GM04503 (cell line): ENCODE data around the gene FNTB.

Experiments
- DNase-seq: peaks from one replicate; pipeline ENCODE4 v3.0.0-alpha.2; 2012; ENCODE audit warnings: low read depth

Gene FNTB

GRCh38 chr14:64953661-64954060, 33.0 kb upstream of the FNTB start:
- no peak for DNase-seq

- no peak for DNase-seq
These were observed 32.0 kb upstream of the FNTB start for GRCh38 chr14:64954491-64955240.

GRCh38 chr14:64955297-64955696, 31.4 kb upstream of the FNTB start:
- no peak for DNase-seq

- no peak for DNase-seq
These were observed 29.8 kb upstream of the FNTB start for GRCh38 chr14:64956697-64957406.

- DNase-seq = no peak
These were observed 28.5 kb upstream of the FNTB start for GRCh38 chr14:64958201-64958600.

- no peak for DNase-seq
These were observed 28.0 kb upstream of the FNTB start for GRCh38 chr14:64958743-64959142.

- no peak for DNase-seq
These were observed 25.9 kb upstream of the FNTB start for GRCh38 chr14:64960762-64961276.

- DNase-seq = no peak
These were observed 23.1 kb upstream of the FNTB start for GRCh38 chr14:64963611-64964010.

- no peak for DNase-seq
These were observed 21.2 kb upstream of the FNTB start for GRCh38 chr14:64965356-64966000.

- no peak for DNase-seq
These were observed 19.7 kb upstream of the FNTB start for GRCh38 chr14:64966976-64967375.

- DNase-seq = no peak
These were observed 18.5 kb upstream of the FNTB start for GRCh38 chr14:64968167-64968566.

- no peak for DNase-seq
These were observed 18.0 kb upstream of the FNTB start for GRCh38 chr14:64968651-64969050.

GRCh38 chr14:64970041-64970440, 16.7 kb upstream of the FNTB start:
- DNase-seq = no peak

GRCh38 chr14:64970776-64971477, 15.8 kb upstream of the FNTB start:
- DNase-seq = no peak

GRCh38 chr14:64971491-64971942, 15.2 kb upstream of the FNTB start:
- DNase-seq = no peak

- no peak for DNase-seq
These were observed 14.5 kb upstream of the FNTB start, which contains the start of gene RAB15 for GRCh38 chr14:64971943-64972791. RAB15 (minus strand) TSS chr14:64972336; CDS start chr14:64972076, 260 bp downstream.

- no peak for DNase-seq
These were observed 13.7 kb upstream of the FNTB start for GRCh38 chr14:64973026-64973442.

- DNase-seq = no peak
These were observed 12.9 kb upstream of the FNTB start for GRCh38 chr14:64973826-64974225.

- no peak for DNase-seq
These were observed 12.1 kb upstream of the FNTB start for GRCh38 chr14:64974563-64974962.

- no peak for DNase-seq
These were observed 7.2 kb upstream of the FNTB start for GRCh38 chr14:64979336-64980074.
